ENCODE results near the gene KDELR1.

DNA sequence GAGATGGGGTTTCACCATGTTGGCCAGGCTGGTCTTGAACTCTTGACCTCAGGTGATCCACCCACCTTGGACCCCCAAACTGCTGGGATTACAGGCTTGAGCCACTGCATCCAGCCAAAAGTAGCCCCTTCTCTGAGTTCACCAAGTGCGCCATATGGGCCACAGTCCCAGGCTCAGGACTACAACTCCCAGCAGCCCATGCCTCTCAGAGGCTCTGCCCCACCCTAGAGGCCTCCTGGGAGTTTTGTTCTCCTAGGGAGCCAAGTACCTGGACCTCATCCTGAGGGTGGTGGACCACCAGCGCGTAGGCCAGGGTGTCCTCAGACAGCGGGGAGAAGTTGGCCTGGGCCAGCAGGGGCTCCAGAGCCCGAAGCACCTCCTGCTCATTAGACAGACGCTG, 46.5 kb downstream of the KDELR1 start:
- TF ChIP-seq SUZ12 (IDR thresholded peaks at IDR 0.05; ENCODE audit: extremely low read depth, insufficient read depth, insufficient read length) (no peak), YY1 (IDR thresholded peaks at IDR 0.05; ENCODE audit: insufficient read depth, insufficient read length) (no peak)
